Muscle layer of colon (tissue), 2 donors: Measurements from ENCODE around the gene CUTC.
"Not testable (repeated sequence)": the region's sequence is repeated elsewhere in the genome, so short reads cannot be mapped to it uniquely, and the experiment has no call there.

Source experiments
- H3K27ac ChIP-seq: one replicate; pipeline ENCODE4 v1.7.0; 2013; ENCODE audit warnings: low read depth, mild to moderate bottlenecking, low read length, moderate library complexity
- H3K27me3 ChIP-seq, 2 donors: one replicate each; pipeline ENCODE4 v1.7.0; 2013; ENCODE audit warnings: low read length in 2 of 2, mild to moderate bottlenecking in 2 of 2; ENCODE audit not compliant: insufficient read depth in 2 of 2, control insufficient read depth in 1 of 2
- H3K36me3 ChIP-seq: one replicate; pipeline ENCODE4 v1.7.0; 2013; ENCODE audit warnings: mild to moderate bottlenecking, low read length; ENCODE audit not compliant: insufficient read depth
- H3K4me1 ChIP-seq: one replicate; pipeline ENCODE4 v1.7.0; 2013; ENCODE audit warnings: mild to moderate bottlenecking, low read length; ENCODE audit not compliant: insufficient read depth
- H3K4me3 ChIP-seq, 2 donors: one replicate each; pipeline ENCODE4 v1.7.0; 2013; ENCODE audit warnings: low read length in 2 of 2, low read depth in 1 of 2, mild to moderate bottlenecking in 1 of 2, moderate library complexity in 1 of 2
- H3K9ac ChIP-seq: one replicate; pipeline ENCODE4 v1.7.0; 2013; ENCODE audit warnings: low read length
- H3K9me3 ChIP-seq: one replicate; pipeline ENCODE4 v1.7.0; 2013; ENCODE audit warnings: mild to moderate bottlenecking, low read length
- donor health status: abdominal sarcoma.
- donor health status: Adenocarcinoma of cecum.

The CUTC gene

DNA sequence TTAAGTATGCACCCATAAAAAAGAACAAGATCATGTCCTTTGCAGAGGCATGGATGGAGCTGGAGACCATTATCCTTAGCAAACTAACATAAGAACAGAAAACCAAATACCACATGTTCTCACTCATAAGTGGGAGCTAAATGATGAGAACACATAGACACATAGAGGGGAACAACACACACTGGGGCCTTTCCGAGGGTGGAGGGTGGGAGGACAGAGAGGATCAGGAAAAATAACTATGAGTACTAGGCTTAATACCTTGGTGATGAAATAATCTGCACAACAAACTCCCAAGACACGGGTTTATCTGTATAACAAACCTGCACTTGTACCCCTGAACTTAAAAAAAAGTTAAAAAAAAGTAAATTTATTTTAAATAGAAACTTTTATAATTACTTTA lies 14.1 kb downstream of the CUTC start:
- not testable (repeated sequence) for H3K9ac ChIP-seq, H3K27me3 ChIP-seq, H3K27ac ChIP-seq, H3K4me1 ChIP-seq, H3K9me3 ChIP-seq, H3K4me3 ChIP-seq
- peaks cover 57% of the 10 kb centered on the region for H3K36me3 ChIP-seq

DNA sequence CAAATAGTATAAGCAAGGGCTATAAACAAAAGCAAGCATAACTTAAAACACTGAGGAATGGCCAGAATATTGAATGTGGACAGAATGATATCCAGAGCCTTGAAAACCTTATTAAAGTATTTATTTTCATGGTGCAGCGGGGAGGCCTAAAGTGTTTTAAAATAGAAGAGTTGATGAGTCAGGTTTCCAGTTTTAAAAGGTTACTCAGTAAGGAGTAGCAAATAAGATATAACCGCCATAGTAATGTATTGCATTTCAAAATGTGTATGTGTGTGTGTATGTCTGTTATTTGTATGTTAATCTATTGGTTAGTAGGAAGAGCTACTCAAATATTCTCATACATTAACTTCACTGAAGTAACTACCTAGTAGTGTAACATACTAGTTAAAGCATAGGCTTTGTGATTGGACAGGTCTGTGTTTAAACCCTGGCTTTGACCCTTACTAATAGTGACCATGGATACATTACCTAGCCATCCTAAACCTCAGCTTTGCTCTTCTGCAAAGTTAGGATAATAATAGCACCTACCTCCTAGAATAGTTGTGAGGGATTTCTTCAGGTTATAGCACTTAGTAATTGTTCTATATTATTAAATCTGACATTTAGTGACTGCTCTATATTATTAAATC lies 16.9 kb downstream of the CUTC start:
- no peak overlapping the region for H3K9ac ChIP-seq
- peaks cover 43% of the 10 kb centered on the region for H3K36me3 ChIP-seq
- H3K27me3 ChIP-seq: no peaks in the 10 kb centered on the region
- H3K27ac ChIP-seq: no peak overlapping the region
- H3K4me1 ChIP-seq: no peaks in the 10 kb centered on the region
- H3K9me3 ChIP-seq: no peaks in the 10 kb centered on the region
- no peak overlapping the region for H3K4me3 ChIP-seq

DNA sequence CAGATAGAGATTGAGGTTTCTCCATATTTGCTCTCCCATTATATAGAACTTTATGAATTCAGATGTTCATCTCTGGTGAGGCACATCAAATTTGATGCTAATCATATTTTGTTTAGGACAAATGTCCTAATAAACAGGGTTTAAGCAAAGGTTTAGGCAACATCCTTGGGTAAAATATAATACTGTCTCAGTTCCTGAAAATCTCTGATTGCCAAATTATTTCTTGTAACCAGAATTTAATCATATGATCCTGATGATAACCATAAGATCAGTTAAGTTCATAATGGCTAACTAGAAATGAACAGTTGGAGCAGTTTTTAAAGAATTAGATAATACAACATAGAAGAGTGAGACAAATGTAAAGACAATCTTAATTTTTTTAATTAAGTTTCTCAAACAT lies 18.6 kb downstream of the CUTC start:
- H3K9me3 ChIP-seq: no peaks in the 10 kb centered on the region
- no peak overlapping the region for H3K4me3 ChIP-seq
- H3K9ac ChIP-seq: no peak overlapping the region
- H3K4me1 ChIP-seq: no peaks in the 10 kb centered on the region
- H3K27ac ChIP-seq: no peak overlapping the region
- no peaks in the 10 kb centered on the region for H3K27me3 ChIP-seq
- peaks cover 33% of the 10 kb centered on the region for H3K36me3 ChIP-seq

GRCh38 chr10:99754670-99755069 lies 22.6 kb downstream of the CUTC start:
- H3K27ac ChIP-seq: no peak overlapping the region
- peaks cover 28% of the 10 kb centered on the region for H3K36me3 ChIP-seq
- H3K9ac ChIP-seq: no peak overlapping the region
- no peaks in the 10 kb centered on the region for H3K27me3 ChIP-seq
- H3K4me3 ChIP-seq: no peak overlapping the region
- H3K9me3 ChIP-seq: no peaks in the 10 kb centered on the region
- no peaks in the 10 kb centered on the region for H3K4me1 ChIP-seq

GRCh38 chr10:99756159-99756558 lies 24.1 kb downstream of the CUTC start:
- Histone ChIP-seq H3K27ac (no peak overlapping the region), H3K27me3 (no peaks in the 10 kb centered on the region), H3K4me3 (no peak overlapping the region), H3K36me3 (peaks cover 39% of the 10 kb centered on the region), H3K9me3 (no peaks in the 10 kb centered on the region), H3K9ac (no peak overlapping the region), H3K4me1 (no peaks in the 10 kb centered on the region)

DNA sequence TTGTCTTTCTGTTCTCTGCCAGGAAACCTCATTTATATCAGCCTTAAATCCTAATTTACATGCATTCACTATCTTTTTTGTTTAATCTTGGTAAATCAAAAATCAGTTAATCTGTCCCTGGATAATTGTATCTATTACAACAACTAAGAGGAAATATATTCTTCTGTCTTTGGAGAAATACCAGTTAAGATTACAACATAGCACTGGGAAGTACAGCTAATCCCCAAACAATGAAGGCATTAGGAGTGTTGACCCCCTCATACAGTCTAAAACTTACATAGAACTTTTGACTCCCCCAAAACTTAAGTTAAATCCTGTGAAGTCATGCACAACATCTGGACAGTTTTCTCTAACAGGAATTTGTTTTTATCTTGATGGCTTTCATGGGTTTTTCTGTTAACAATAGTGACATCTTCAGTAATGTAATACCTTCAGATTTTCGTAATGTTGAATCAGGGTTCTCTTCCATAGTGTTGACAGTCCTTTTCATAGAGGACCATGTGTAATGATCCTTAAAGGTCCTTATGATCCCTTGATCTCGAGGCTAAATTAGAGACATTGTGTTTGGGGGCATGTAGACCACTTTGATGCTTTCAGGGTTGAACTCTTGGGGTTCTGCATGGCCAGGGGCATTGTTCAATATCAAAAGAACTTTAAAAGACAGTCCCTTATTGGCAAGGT lies 26.3 kb downstream of the CUTC start:
- no peaks in the 10 kb centered on the region for H3K4me1 ChIP-seq
- H3K9ac ChIP-seq: no peak overlapping the region
- peaks cover 34% of the 10 kb centered on the region for H3K36me3 ChIP-seq
- no peaks in the 10 kb centered on the region for H3K27me3 ChIP-seq
- H3K4me3 ChIP-seq: no peak overlapping the region
- no peaks in the 10 kb centered on the region for H3K9me3 ChIP-seq
- no peak overlapping the region for H3K27ac ChIP-seq

- no peaks in the 10 kb centered on the region for H3K9me3 ChIP-seq
- H3K9ac ChIP-seq: no peak overlapping the region
- no peak overlapping the region for H3K4me3 ChIP-seq
- no peaks in the 10 kb centered on the region for H3K27me3 ChIP-seq
- no peak overlapping the region for H3K27ac ChIP-seq
- no peaks in the 10 kb centered on the region for H3K4me1 ChIP-seq
- H3K36me3 ChIP-seq: peaks cover 34% of the 10 kb centered on the region
These were observed 28.3 kb downstream of the CUTC start for GRCh38 chr10:99760321-99760720.

- Histone ChIP-seq H3K4me1 (no peaks in the 10 kb centered on the region), H3K27ac (no peak overlapping the region), H3K4me3 (no peak overlapping the region), H3K36me3 (peaks cover 23% of the 10 kb centered on the region), H3K9me3 (no peaks in the 10 kb centered on the region), H3K27me3 (no peaks in the 10 kb centered on the region), H3K9ac (no peak overlapping the region)
These were observed 29.3 kb downstream of the CUTC start for GRCh38 chr10:99761365-99761764.

DNA sequence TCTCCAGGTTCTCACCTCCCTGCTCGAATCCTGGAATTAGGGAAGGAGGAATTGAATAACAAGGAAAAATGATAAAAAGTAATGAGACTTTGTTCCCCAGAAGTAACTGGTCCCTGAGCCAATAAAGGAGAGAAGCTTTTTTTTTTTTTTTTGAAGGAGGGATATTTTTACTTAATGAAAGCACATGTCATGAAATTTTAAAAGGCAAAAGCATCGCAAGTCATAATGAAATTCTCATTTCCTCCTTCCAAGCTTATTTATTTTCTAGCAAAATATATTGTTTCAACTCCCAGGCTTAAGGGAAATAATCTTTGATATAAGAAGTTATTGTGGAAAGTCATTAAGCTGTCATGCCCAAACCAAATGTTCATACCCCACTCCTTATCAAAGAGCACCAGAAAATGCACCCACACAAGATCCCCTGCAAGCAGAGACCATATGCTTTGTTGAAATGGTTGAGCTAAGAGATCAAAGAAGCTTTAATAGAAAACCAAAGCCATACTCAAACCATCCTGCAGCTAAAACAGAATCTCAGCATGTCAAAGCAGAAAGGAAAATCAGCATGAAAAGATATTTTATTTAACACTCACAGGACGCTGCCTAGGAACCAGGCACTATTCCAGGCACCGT lies 33.8 kb downstream of the CUTC start:
- H3K27ac ChIP-seq: no peak overlapping the region
- H3K4me1 ChIP-seq: no peaks in the 10 kb centered on the region
- peaks cover under 1% of the 10 kb centered on the region for H3K36me3 ChIP-seq
- no peaks in the 10 kb centered on the region for H3K9me3 ChIP-seq
- H3K4me3 ChIP-seq: no peak overlapping the region
- H3K9ac ChIP-seq: no peak overlapping the region
- no peaks in the 10 kb centered on the region for H3K27me3 ChIP-seq

GRCh38 chr10:99766302-99766681 lies 34.3 kb downstream of the CUTC start:
- no peak overlapping the region for H3K4me3 ChIP-seq

DNA sequence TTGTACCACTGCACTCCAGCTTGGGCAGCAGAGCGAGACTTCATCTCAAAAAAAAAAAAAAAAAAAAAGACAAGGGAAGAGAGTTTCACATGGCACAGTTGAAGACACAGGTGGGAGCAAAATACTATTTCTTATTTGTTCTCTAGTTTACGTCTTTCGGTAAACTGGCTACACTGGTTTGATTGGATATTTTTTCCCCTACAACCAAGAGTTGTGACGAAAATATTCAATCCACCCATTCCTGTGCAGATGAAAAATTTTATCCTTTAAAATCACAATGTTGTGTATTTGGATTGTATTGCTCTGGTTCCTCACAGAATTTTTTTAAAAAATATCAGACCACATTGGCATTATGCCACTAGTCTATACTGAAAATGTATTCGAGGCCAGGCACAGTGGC lies 35.9 kb downstream of the CUTC start:
- Histone ChIP-seq H3K27ac (no peak overlapping the region), H3K4me1 (no peaks in the 10 kb centered on the region), H3K9me3 (no peaks in the 10 kb centered on the region), H3K36me3 (no peaks in the 10 kb centered on the region), H3K9ac (no peak overlapping the region), H3K27me3 (no peaks in the 10 kb centered on the region), H3K4me3 (no peak overlapping the region)

More at GRCh38 chr10:99766302-99766681, 34.3 kb downstream of the CUTC start:
- Histone ChIP-seq H3K4me1 (no peaks in the 10 kb centered on the region), H3K27ac (no peak overlapping the region), H3K36me3 (no peaks in the 10 kb centered on the region), H3K9me3 (no peaks in the 10 kb centered on the region), H3K27me3 (no peaks in the 10 kb centered on the region), H3K9ac (no peak overlapping the region)

DNA sequence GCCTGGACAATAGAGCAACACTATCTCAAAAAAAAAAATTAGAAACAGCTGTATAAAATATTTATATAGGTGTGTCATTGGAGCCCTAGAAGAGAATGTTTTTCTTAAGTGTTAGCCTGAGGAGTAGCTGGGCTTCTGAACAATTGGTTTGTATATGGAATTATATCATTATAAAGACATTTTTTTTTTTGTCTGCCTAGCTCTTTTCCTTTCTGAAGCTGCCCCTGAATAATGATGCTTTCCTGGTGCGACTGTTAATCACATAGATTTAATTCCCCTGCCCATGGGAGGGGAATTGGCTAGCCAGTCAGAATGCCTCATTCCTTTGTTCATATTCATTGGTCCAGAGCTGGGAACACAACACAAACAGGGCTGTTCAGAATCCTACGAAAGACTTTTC lies 36.5 kb downstream of the CUTC start:
- Histone ChIP-seq H3K36me3 (no peaks in the 10 kb centered on the region), H3K27ac (no peak overlapping the region), H3K4me3 (no peak overlapping the region), H3K4me1 (no peaks in the 10 kb centered on the region), H3K9me3 (no peaks in the 10 kb centered on the region), H3K27me3 (no peaks in the 10 kb centered on the region), H3K9ac (no peak overlapping the region)
